Natural killer cell (primary cell): Measurements from ENCODE around the gene TBC1D9B. TPM values are rescaled to one million over a fixed set of nuclear protein-coding genes. Genes with fewer than 3 reads are reported as not detected.

Experiments used
- ATAC-seq, 3 donors: fragments of 150-1000 bp in 2 of 3; fragments of 200-7000 bp in 1 of 3; cut with Tn5 transposase; 1 replicate in 1 of 3; 2 replicates in 2 of 3; pipeline ENCODE4 v1.10.0; 2021; ENCODE audit warnings: mild to moderate bottlenecking in 2 of 3, moderate library complexity in 2 of 3
- DNase-seq, 2 donors: peaks; one replicate each; pipeline versions ENCODE4 v3.0.0 to v3.0.0-alpha.2; 2013 to 2021; ENCODE audit warnings: mixed read lengths in 1 of 2
- H3K27ac ChIP-seq: one replicate; pipeline ENCODE4 v1.5.1; 2013; ENCODE audit warnings: mild to moderate bottlenecking, low read length
- H3K27me3 ChIP-seq: one replicate; pipeline ENCODE4 v1.6.1; 2013; ENCODE audit warnings: low read length; ENCODE audit not compliant: control insufficient read depth, insufficient read depth
- H3K36me3 ChIP-seq: one replicate; pipeline ENCODE4 v1.6.1; 2013; ENCODE audit warnings: low read length; ENCODE audit not compliant: control insufficient read depth, insufficient read depth
- H3K4me1 ChIP-seq: one replicate; pipeline ENCODE4 v1.6.1; 2013; ENCODE audit warnings: low read length; ENCODE audit not compliant: control insufficient read depth, insufficient read depth
- H3K4me3 ChIP-seq: one replicate; pipeline ENCODE4 v1.5.1; 2013; ENCODE audit warnings: low read length
- H3K9me3 ChIP-seq: one replicate; pipeline ENCODE4 v1.6.1; 2013; ENCODE audit warnings: low read length; ENCODE audit not compliant: control insufficient read depth, insufficient read depth
- H3K27ac Mint-ChIP-seq, 2 donors: one replicate each; pipeline ENCODE4 v1.8.0; 2022; ENCODE audit warnings: mild to moderate bottlenecking in 2 of 2, mixed read lengths in 2 of 2, moderate library complexity in 1 of 2
- H3K27me3 Mint-ChIP-seq, 2 donors: one replicate each; pipeline ENCODE4 v1.8.0; 2022; ENCODE audit warnings: low read depth in 2 of 2, mixed read lengths in 2 of 2
- H3K36me3 Mint-ChIP-seq: one replicate; pipeline ENCODE4 v1.8.0; 2022; ENCODE audit warnings: mixed read lengths
- H3K4me1 Mint-ChIP-seq, 2 donors: one replicate each; pipeline ENCODE4 v1.8.0; 2022; ENCODE audit warnings: mixed read lengths in 2 of 2
- H3K4me3 Mint-ChIP-seq: one replicate; pipeline ENCODE4 v1.8.0; 2022; ENCODE audit warnings: mild to moderate bottlenecking, moderate library complexity, mixed read lengths
- H3K9me3 Mint-ChIP-seq, 2 donors: one replicate each; pipeline ENCODE4 v1.8.0; 2022; ENCODE audit warnings: mixed read lengths in 2 of 2
- CTCF ChIP-seq: fragments of 200-600 bp; IDR thresholded peaks from one replicate; pipeline ENCODE4 v1.8.0; 2022; ENCODE audit warnings: antibody characterized with exemption
- WGBS: methylation state at CpG from one replicate; pipeline ENCODE4 v1.1.7; 2013; ENCODE audit warnings: missing lambda C conversion rate; ENCODE audit not compliant: insufficient coverage; 5-methylcytosine and 5-hydroxymethylcytosine counted together
- intact Hi-C: fragments of 100-400 bp; cut with micrococcal nuclease; formaldehyde crosslinking; loops from one replicate; pipeline ENCODE4 v1.14.2; 2022
- total RNA-seq, 4 donors: library from RNA; stranded (reverse); fragments of 120-200 nt in 1 of 4; gene quantifications; one replicate each; pipeline versions ENCODE4 v1.2.3 to v1.2.4, GENCODE V29; 2013 to 2022

The TBC1D9B gene
- total RNA-seq, 3 donors from 2014 or later (not counting 1 experiment from before 2014, with no cell fraction given) = 102 to 115 (median 113) TPM

GRCh38 chr5:179840766-179841165 is 66.9 kb downstream of the TBC1D9B start:
- Histone ChIP-seq H3K9me3 (no peaks in the 10 kb centered on the region), H3K4me1 (peaks cover 20% of the 10 kb centered on the region), H3K36me3 (peaks cover 37% of the 10 kb centered on the region), H3K4me3 (no peak overlapping the region), H3K27ac (no peak overlapping the region), H3K27me3 (no peaks in the 10 kb centered on the region)
- Mint-ChIP-seq H3K4me1 (peaks cover 17 to 21% of the 10 kb centered on the region in 2 donors), H3K9me3 (peaks cover 0 to 3% of the 10 kb centered on the region in 2 donors), H3K4me3 (peak overlapping the region; percentile 49), H3K27ac (peak overlapping the region in 1 of 2 donors; percentile 91), H3K27me3 (no peaks in the 10 kb centered on the region), H3K36me3 (peaks cover 10% of the 10 kb centered on the region)
- no peak for TF ChIP-seq CTCF
- intact Hi-C loops = no loop called here
- DNase-seq (no peak), ATAC-seq (no peak)
- 90% methylated on average over 17 of the region's 17 CpGs for WGBS

DNA sequence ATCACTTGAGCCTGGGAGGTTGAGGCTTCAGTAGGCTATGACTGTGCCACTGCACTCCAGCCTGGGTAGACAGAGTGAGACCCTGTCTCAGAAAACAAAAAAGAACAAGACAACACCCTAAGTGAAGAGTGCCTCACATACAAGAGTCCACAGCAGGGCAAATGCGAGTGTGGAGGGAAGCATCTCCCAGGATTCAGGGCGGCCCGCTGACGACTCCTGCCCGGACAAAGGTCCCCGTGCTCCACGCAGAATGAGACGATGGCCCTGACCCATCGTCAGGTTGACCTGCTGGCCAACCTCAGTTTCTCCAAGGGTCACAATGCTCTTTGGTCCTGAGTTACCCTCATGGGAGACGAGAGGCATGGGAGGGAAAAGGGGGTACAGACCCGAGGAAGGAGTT is 67.4 kb downstream of the TBC1D9B start:
- Histone ChIP-seq H3K27ac (no peak overlapping the region), H3K4me3 (no peak overlapping the region), H3K4me1 (peaks cover 20% of the 10 kb centered on the region), H3K36me3 (peaks cover 37% of the 10 kb centered on the region), H3K27me3 (no peaks in the 10 kb centered on the region), H3K9me3 (no peaks in the 10 kb centered on the region)
- 95% methylated on average over 11 of the region's 11 CpGs for WGBS
- Mint-ChIP-seq H3K36me3 (peaks cover 10% of the 10 kb centered on the region), H3K27me3 (no peaks in the 10 kb centered on the region), H3K9me3 (peaks cover 0 to 3% of the 10 kb centered on the region in 2 donors), H3K27ac (peak overlapping the region in 1 of 2 donors; percentile 91), H3K4me1 (peaks cover 18 to 21% of the 10 kb centered on the region in 2 donors), H3K4me3 (peak overlapping the region; percentile 49)
- DNase-seq (no peak), ATAC-seq (no peak)
- intact Hi-C loops = no loop called here
- TF ChIP-seq CTCF = no peak

- 95% methylated on average over 16 of the region's 16 CpGs for WGBS
- Histone ChIP-seq H3K27me3 (no peaks in the 10 kb centered on the region), H3K4me3 (no peak overlapping the region), H3K9me3 (no peaks in the 10 kb centered on the region), H3K27ac (no peak overlapping the region), H3K4me1 (peaks cover 20% of the 10 kb centered on the region), H3K36me3 (peaks cover 37% of the 10 kb centered on the region)
- TF ChIP-seq CTCF = no peak
- Mint-ChIP-seq H3K4me3 (peak overlapping the region; percentile 31), H3K36me3 (peaks cover 10% of the 10 kb centered on the region), H3K9me3 (no peaks in the 10 kb centered on the region), H3K27ac (peak overlapping the region in 1 of 2 donors; percentile 91), H3K4me1 (peaks cover 18 to 21% of the 10 kb centered on the region in 2 donors), H3K27me3 (no peaks in the 10 kb centered on the region)
- intact Hi-C loops = no loop called here
- ATAC-seq (peak in 1 of 3 donors; percentile 4), DNase-seq (no peak)
Measured at GRCh38 chr5:179839328-179840256, 68.1 kb downstream of the TBC1D9B start.
